Measurements from ENCODE around the gene TUBA4B.

GRCh38 chr2:219252570-219252899, 508 bp upstream of the TUBA4B start:
- TF ChIP-seq CTCF (IDR thresholded peaks at IDR 0.05; ENCODE audit: insufficient read depth, low read length), result no peak
- TF ChIP-seq POLR2AphosphoS5 (IDR thresholded peaks at IDR 0.05; ENCODE audit: low read depth), result no peak
- TF ChIP-seq REST (IDR thresholded peaks at IDR 0.05; ENCODE audit: insufficient replicate concordance, low read depth), result no peak
